HAP-1 (cell line): Measurements from ENCODE around the gene BTBD19.
"Not testable (repeated sequence)": the region's sequence is repeated elsewhere in the genome, so short reads cannot be mapped to it uniquely, and the experiment has no call there.

Experiments used
- DNase-seq, 2 experiments: peaks; one replicate each; pipeline ENCODE4 v3.0.0-alpha.2; 2016 to 2020; ENCODE audit warnings: low spot score in 2 of 2
- H3K27me3 ChIP-seq: fragments of 250-450 bp; sonication (Bioruptor Pico); 2 replicates; pipeline ENCODE4 v1.5.1; 2020; ENCODE audit warnings: low read depth, mild to moderate bottlenecking, moderate library complexity
- H3K36me3 ChIP-seq: fragments of 250-450 bp; sonication (Bioruptor Pico); replicated peaks from 2 replicates; pipeline ENCODE4 v1.5.1; 2020; ENCODE audit warnings: mild to moderate bottlenecking
- H3K4me1 ChIP-seq: fragments of 250-450 bp; sonication (Bioruptor Pico); 2 replicates; pipeline ENCODE4 v1.5.1; 2020; ENCODE audit warnings: mild to moderate bottlenecking
- H3K4me3 ChIP-seq: fragments of 250-450 bp; sonication (Bioruptor Pico); 2 replicates; pipeline ENCODE4 v1.5.1; 2020; ENCODE audit warnings: mild to moderate bottlenecking, moderate library complexity
- H3K9me3 ChIP-seq: fragments of 250-450 bp; sonication (Bioruptor Pico); 2 replicates; pipeline ENCODE4 v1.5.1; 2020; ENCODE audit warnings: mild to moderate bottlenecking, moderate library complexity
- in situ Hi-C: fragments of 300-500 bp; cut with MboI; formaldehyde crosslinking; loops from 3 replicates; pipeline ENCODE4 v1.14.3; 2020; ENCODE audit warnings: low sequenced_read_pairs, inconsistent platforms, mixed read lengths

Gene BTBD19

GRCh38 chr1:44808063-44808937, at the start of gene BTBD19:
TSS of gene BTBD19 (plus strand) at chr1:44808523. CDS start at chr1:44808821, 298 bp downstream.
- H3K36me3 ChIP-seq, result peaks cover 31% of the 10 kb centered on the region
- H3K4me3 ChIP-seq, result no peak within 1 kb of the TSS
- H3K27me3 ChIP-seq, result no peaks in the 10 kb centered on the region
- H3K4me1 ChIP-seq, result peaks cover 18% of the 10 kb centered on the region
- DNase-seq, result peak; percentile 66 to 82
- no peaks in the 10 kb centered on the region; the same call in 1 of the 2 replicates for H3K9me3 ChIP-seq
- in situ Hi-C loops, result no loop called here

GRCh38 chr1:44759077-44759476, 49.2 kb upstream of the BTBD19 start:
- in situ Hi-C loops, result no loop called here
- peaks cover 100% of the 10 kb centered on the region for H3K36me3 ChIP-seq
- DNase-seq, result no peak

GRCh38 chr1:44760876-44761275, 47.4 kb upstream of the BTBD19 start:
- no peaks in the 10 kb centered on the region for H3K9me3 ChIP-seq
- no peaks in the 10 kb centered on the region for H3K27me3 ChIP-seq
- no peak overlapping the region for H3K4me3 ChIP-seq
- H3K36me3 ChIP-seq, result peaks cover 100% of the 10 kb centered on the region
- DNase-seq, result no peak
- no peaks in the 10 kb centered on the region for H3K4me1 ChIP-seq
- in situ Hi-C loops, result no loop called here

More at GRCh38 chr1:44759077-44759476, 49.2 kb upstream of the BTBD19 start:
- no peaks in the 10 kb centered on the region for H3K9me3 ChIP-seq
- no peaks in the 10 kb centered on the region for H3K27me3 ChIP-seq
- H3K4me1 ChIP-seq, result no peaks in the 10 kb centered on the region
- H3K4me3 ChIP-seq, result no peak overlapping the region

- H3K27me3 ChIP-seq, H3K4me1 ChIP-seq, H3K4me3 ChIP-seq, DNase-seq, H3K9me3 ChIP-seq, in situ Hi-C loops: not testable (repeated sequence)
- H3K36me3 ChIP-seq, result peaks cover 69% of the 10 kb centered on the region
Measured at GRCh38 chr1:44766421-44766820, 41.9 kb upstream of the BTBD19 start.

- no peaks in the 10 kb centered on the region for H3K9me3 ChIP-seq
- H3K4me3 ChIP-seq, result peak within 1 kb of the TSS; percentile 74
- peak; percentile 86 to 93 for DNase-seq
- peaks cover 16% of the 10 kb centered on the region for H3K4me1 ChIP-seq
- no peaks in the 10 kb centered on the region for H3K27me3 ChIP-seq
- peaks cover 48% of the 10 kb centered on the region for H3K36me3 ChIP-seq
- in situ Hi-C loops, result no loop called here
Measured at GRCh38 chr1:44775078-44775929, 33.0 kb upstream of the BTBD19 start, which contains the start of gene RPS8. TSS of gene RPS8 (plus strand) at chr1:44775540. CDS start at chr1:44775597, 57 bp downstream.

- Histone ChIP-seq H3K36me3 (peaks cover 56% of the 10 kb centered on the region), H3K4me3 (peak overlapping the region; percentile 74), H3K27me3 (no peaks in the 10 kb centered on the region), H3K9me3 (no peaks in the 10 kb centered on the region), H3K4me1 (peaks cover 16% of the 10 kb centered on the region)
- peak in 1 of 2 experiments; percentile 41 for DNase-seq
- in situ Hi-C loops, result no loop called here
Measured at GRCh38 chr1:44775930-44776729, 32.2 kb upstream of the BTBD19 start.

GRCh38 chr1:44776730-44777068, 31.6 kb upstream of the BTBD19 start:
- peaks cover 16% of the 10 kb centered on the region for H3K4me1 ChIP-seq
- in situ Hi-C loops, result no loop called here

GRCh38 chr1:44777547-44777946, 30.8 kb upstream of the BTBD19 start:
- in situ Hi-C loops, result no loop called here
- Histone ChIP-seq H3K27me3 (no peaks in the 10 kb centered on the region), H3K4me1 (peaks cover 16% of the 10 kb centered on the region), H3K4me3 (peak overlapping the region; percentile 74), H3K9me3 (no peaks in the 10 kb centered on the region), H3K36me3 (peaks cover 63% of the 10 kb centered on the region)
- DNase-seq, result no peak

More at GRCh38 chr1:44776730-44777068, 31.6 kb upstream of the BTBD19 start:
- H3K9me3 ChIP-seq, result no peaks in the 10 kb centered on the region
- peak in 1 of 2 experiments; percentile 33 for DNase-seq
- no peaks in the 10 kb centered on the region for H3K27me3 ChIP-seq
- H3K36me3 ChIP-seq, result peaks cover 61% of the 10 kb centered on the region
- peak overlapping the region; percentile 74 for H3K4me3 ChIP-seq

GRCh38 chr1:44777969-44778635, 30.2 kb upstream of the BTBD19 start:
- Histone ChIP-seq H3K36me3 (peaks cover 63% of the 10 kb centered on the region), H3K4me3 (peak overlapping the region; percentile 74)
- in situ Hi-C loops, result no loop called here

GRCh38 chr1:44778705-44779576, 29.4 kb upstream of the BTBD19 start:
- Histone ChIP-seq H3K9me3 (no peaks in the 10 kb centered on the region), H3K27me3 (no peaks in the 10 kb centered on the region), H3K36me3 (peaks cover 63% of the 10 kb centered on the region), H3K4me3 (no peak overlapping the region), H3K4me1 (peaks cover 16% of the 10 kb centered on the region)
- no peak for DNase-seq
- in situ Hi-C loops, result no loop called here

More at GRCh38 chr1:44777969-44778635, 30.2 kb upstream of the BTBD19 start:
- Histone ChIP-seq H3K4me1 (peaks cover 16% of the 10 kb centered on the region), H3K27me3 (no peaks in the 10 kb centered on the region), H3K9me3 (no peaks in the 10 kb centered on the region)
- DNase-seq, result no peak

GRCh38 chr1:44780583-44781121, 27.7 kb upstream of the BTBD19 start:
- in situ Hi-C loops, result no loop called here
- Histone ChIP-seq H3K27me3 (no peaks in the 10 kb centered on the region), H3K9me3 (no peaks in the 10 kb centered on the region), H3K4me1 (peaks cover 14% of the 10 kb centered on the region), H3K36me3 (peaks cover 62% of the 10 kb centered on the region), H3K4me3 (no peak overlapping the region)
- peak in 1 of 2 experiments; percentile 55 for DNase-seq

GRCh38 chr1:44783697-44784093, 24.6 kb upstream of the BTBD19 start:
- Histone ChIP-seq H3K4me3 (no peak overlapping the region), H3K4me1 (peaks cover 10% of the 10 kb centered on the region), H3K27me3 (no peaks in the 10 kb centered on the region), H3K36me3 (peaks cover 31% of the 10 kb centered on the region), H3K9me3 (no peaks in the 10 kb centered on the region)
- no peak for DNase-seq
- in situ Hi-C loops, result no loop called here
